ENCODE results near the gene PHAF1.

DNA sequence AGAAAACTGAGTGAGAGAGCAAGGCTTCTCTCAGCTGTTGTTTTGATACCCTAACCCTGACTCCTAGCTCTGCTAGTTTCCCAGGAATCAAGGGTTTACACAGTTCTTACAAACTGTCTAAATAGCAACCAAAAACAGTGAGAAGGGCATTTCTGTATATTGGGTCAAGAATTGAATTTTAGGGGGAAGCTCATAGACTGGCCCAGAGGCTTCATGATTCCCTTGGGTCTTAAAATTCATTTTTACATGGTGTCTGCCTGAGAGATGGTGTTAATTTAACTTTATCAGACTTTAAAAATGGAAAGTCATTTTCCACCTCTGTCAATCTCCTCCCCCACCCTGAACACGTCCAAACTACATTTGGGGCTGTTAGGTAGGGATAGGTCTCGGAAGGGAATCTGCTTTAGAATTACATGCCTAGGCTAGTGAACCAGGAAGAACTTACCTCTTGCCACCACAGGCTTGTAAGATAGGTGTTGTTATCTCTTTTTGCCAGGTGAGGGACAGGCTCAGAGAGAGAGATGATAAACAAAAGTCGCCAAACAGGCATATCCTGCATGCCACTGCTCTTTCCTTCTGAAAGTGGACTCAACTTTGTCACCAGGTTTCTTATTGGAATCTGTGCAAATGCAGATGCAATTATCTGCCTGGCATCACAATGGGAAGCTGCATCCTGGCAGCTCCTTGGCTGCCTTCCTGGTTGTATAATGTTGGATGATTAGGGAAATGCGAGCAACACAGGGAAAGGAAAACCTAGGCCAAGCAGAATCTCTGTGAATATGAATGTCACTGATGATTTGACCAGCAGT is 3.1 kb downstream of the PHAF1 start:
- TF ChIP-seq POLR2A (IDR thresholded peaks at IDR 0.05; ENCODE audit: low read length) (no peak), GATA1 (IDR thresholded peaks at IDR 0.05; ENCODE audit: low read depth, low read length) (no peak)
